Ascending aorta (tissue), 2 donors: ENCODE results near the gene PITPNC1. TPM values are rescaled to one million over a fixed set of nuclear protein-coding genes. Genes with fewer than 3 reads are reported as not detected.

ENCODE experiments used
- DNase-seq, 2 donors: peaks; one replicate each; pipeline ENCODE4 v3.0.0-alpha.2; 2019; ENCODE audit warnings: low spot score in 2 of 2
- H3K27ac ChIP-seq, 2 donors: fragments of 200-600 bp; sonication (generic); one replicate each; pipeline ENCODE4 v1.5.1; 2016 to 2017; ENCODE audit warnings: mild to moderate bottlenecking in 1 of 2
- H3K27me3 ChIP-seq: fragments of 200-600 bp; sonication (generic); one replicate; pipeline ENCODE4 v1.5.1; 2017
- H3K36me3 ChIP-seq, 2 donors: fragments of 200-600 bp; sonication (generic); one replicate each; pipeline ENCODE4 v1.5.1; 2016
- H3K4me1 ChIP-seq, 2 donors: fragments of 200-600 bp; sonication (generic); one replicate each; pipeline ENCODE4 v1.5.1; 2016 to 2017; ENCODE audit warnings: mild to moderate bottlenecking in 1 of 2
- H3K4me3 ChIP-seq, 2 donors: fragments of 200-600 bp; sonication (generic); one replicate each; pipeline ENCODE4 v1.5.1; 2016 to 2017; ENCODE audit warnings: mild to moderate bottlenecking in 1 of 2
- H3K9me3 ChIP-seq, 2 donors: fragments of 200-600 bp; sonication (generic); one replicate each; pipeline ENCODE4 v1.5.1; 2016
- CTCF ChIP-seq, 3 experiments: fragments of 200-600 bp in 2 of 3; fragments of 450-650 bp in 1 of 3; sonication (generic) in 2 of 3; IDR thresholded peaks; one replicate each; pipeline ENCODE4 v1.5.1; 2016 to 2019; ENCODE audit warnings: antibody characterized with exemption in 3 of 3, mild to moderate bottlenecking in 1 of 3, moderate library complexity in 1 of 3
- intact Hi-C: fragments of 100-400 bp; cut with DNase I; formaldehyde crosslinking; loops from one replicate; pipeline ENCODE4 v1.15.1; 2023
- total RNA-seq: library from RNA; depleted of rRNA; stranded (reverse); fragments of >200 nt; gene quantifications from one replicate; pipeline ENCODE4 v1.1.0, GENCODE V29; 2016

Gene PITPNC1
- total RNA-seq, 1 donor from 2014 or later, result 10.9 TPM

GRCh38 chr17:67503739-67504138 is 126.7 kb downstream of the PITPNC1 start:
- TF ChIP-seq CTCF (IDR thresholded peaks at IDR 0.05), result no peak
- Histone ChIP-seq H3K27ac (no peak overlapping the region), H3K4me1 (no peaks in the 10 kb centered on the region), H3K4me3 (no peak overlapping the region), H3K27me3 (no peaks in the 10 kb centered on the region), H3K9me3 (peaks cover 0 to 6% of the 10 kb centered on the region in 2 donors), H3K36me3 (no peaks in the 10 kb centered on the region)
- intact Hi-C loops, result no loop called here
- no peak for DNase-seq

GRCh38 chr17:67504182-67504581 is 127.1 kb downstream of the PITPNC1 start:
- H3K27ac ChIP-seq, result no peak overlapping the region
- no peaks in the 10 kb centered on the region for H3K27me3 ChIP-seq
- H3K36me3 ChIP-seq, result no peaks in the 10 kb centered on the region
- intact Hi-C loops, result no loop called here
- DNase-seq, result no peak
- H3K9me3 ChIP-seq, result peaks cover 0 to 6% of the 10 kb centered on the region in 2 donors
- TF ChIP-seq CTCF (IDR thresholded peaks at IDR 0.05), result no peak
- H3K4me1 ChIP-seq, result no peaks in the 10 kb centered on the region
- no peak overlapping the region for H3K4me3 ChIP-seq

- Histone ChIP-seq H3K36me3 (no peaks in the 10 kb centered on the region), H3K27me3 (no peaks in the 10 kb centered on the region), H3K4me3 (no peak overlapping the region), H3K27ac (no peak overlapping the region), H3K4me1 (no peaks in the 10 kb centered on the region), H3K9me3 (peaks cover 0 to 6% of the 10 kb centered on the region in 2 donors)
- intact Hi-C loops, result no loop called here
- TF ChIP-seq CTCF (IDR thresholded peaks at IDR 0.05), result no peak
- no peak for DNase-seq
Observed at GRCh38 chr17:67506966-67507365, 129.9 kb downstream of the PITPNC1 start.

GRCh38 chr17:67509390-67510287 is 132.6 kb downstream of the PITPNC1 start:
- Histone ChIP-seq H3K4me1 (no peaks in the 10 kb centered on the region), H3K9me3 (peaks cover 0 to 6% of the 10 kb centered on the region in 2 donors), H3K36me3 (no peaks in the 10 kb centered on the region), H3K4me3 (peak overlapping the region in 1 of 2 donors; percentile 29), H3K27me3 (no peaks in the 10 kb centered on the region), H3K27ac (peak overlapping the region in 1 of 2 donors; percentile 18)
- intact Hi-C loops, result no loop called here
- TF ChIP-seq CTCF (IDR thresholded peaks at IDR 0.05), result no peak
- DNase-seq, result no peak

- H3K36me3 ChIP-seq, result no peaks in the 10 kb centered on the region
- H3K27ac ChIP-seq, result no peak overlapping the region
- intact Hi-C loops, result no loop called here
- no peak for DNase-seq
- H3K27me3 ChIP-seq, result no peaks in the 10 kb centered on the region
- no peaks in the 10 kb centered on the region for H3K4me1 ChIP-seq
- no peak for TF ChIP-seq CTCF (IDR thresholded peaks at IDR 0.05)
- peaks cover 0 to 6% of the 10 kb centered on the region in 2 donors for H3K9me3 ChIP-seq
- H3K4me3 ChIP-seq, result no peak overlapping the region
Observed at GRCh38 chr17:67511012-67511411, 133.9 kb downstream of the PITPNC1 start.
